ENCODE results near the gene ZNF385A.

Gene ZNF385A

GRCh38 chr12:54384591-54385041 is at the start of gene ZNF385A:
ZNF385A (minus strand) TSS chr12:54384733; CDS start chr12:54384514, 219 bp downstream.
- no peak within 1 kb of the TSS for H3K4me3 ChIP-seq (ENCODE audit: control insufficient read depth, low read depth, low read length)
- TF ChIP-seq CTCF (conservative IDR thresholded peaks at IDR 0.05; ENCODE audit: control insufficient read depth, insufficient read depth, low read depth, low read length), result no peak
- no peak for DNase-seq (ENCODE audit: low read depth)

GRCh38 chr12:54432815-54433164 is 48.3 kb upstream of the ZNF385A start:
- TF ChIP-seq CTCF (conservative IDR thresholded peaks at IDR 0.05; ENCODE audit: control insufficient read depth, insufficient read depth, low read depth, low read length), result no peak
- DNase-seq (ENCODE audit: low read depth), result no peak
- no peak overlapping the region for H3K4me3 ChIP-seq (ENCODE audit: control insufficient read depth, low read depth, low read length)

- TF ChIP-seq CTCF (conservative IDR thresholded peaks at IDR 0.05; ENCODE audit: control insufficient read depth, insufficient read depth, low read depth, low read length), result no peak
- no peak overlapping the region for H3K4me3 ChIP-seq (ENCODE audit: control insufficient read depth, low read depth, low read length)
- DNase-seq (ENCODE audit: low read depth), result peak; percentile 97
These were observed 47.6 kb upstream of the ZNF385A start for GRCh38 chr12:54431911-54432814.

- H3K4me3 ChIP-seq (ENCODE audit: control insufficient read depth, low read depth, low read length), result no peak overlapping the region
- no peak for DNase-seq (ENCODE audit: low read depth)
- TF ChIP-seq CTCF (conservative IDR thresholded peaks at IDR 0.05; ENCODE audit: control insufficient read depth, insufficient read depth, low read depth, low read length), result no peak
These were observed 46.0 kb upstream of the ZNF385A start for GRCh38 chr12:54430471-54431069.

GRCh38 chr12:54429014-54429471 is 44.5 kb upstream of the ZNF385A start:
- DNase-seq (ENCODE audit: low read depth), result no peak
- no peak overlapping the region for H3K4me3 ChIP-seq (ENCODE audit: control insufficient read depth, low read depth, low read length)
- no peak for TF ChIP-seq CTCF (conservative IDR thresholded peaks at IDR 0.05; ENCODE audit: control insufficient read depth, insufficient read depth, low read depth, low read length)

GRCh38 chr12:54428050-54429013 is 43.8 kb upstream of the ZNF385A start:
- H3K4me3 ChIP-seq (ENCODE audit: control insufficient read depth, low read depth, low read length), result no peak overlapping the region
- no peak for TF ChIP-seq CTCF (conservative IDR thresholded peaks at IDR 0.05; ENCODE audit: control insufficient read depth, insufficient read depth, low read depth, low read length)
- peak; percentile 97 for DNase-seq (ENCODE audit: low read depth)

Measured in fibroblast of mammary gland (primary cell).